Renal pelvis (tissue), 4 donors: ENCODE data around the gene PRSS21. TPM values are rescaled to one million over a fixed set of nuclear protein-coding genes. Genes with fewer than 3 reads are reported as not detected.

ENCODE experiments used
- DNase-seq: peaks from one replicate; pipeline ENCODE4 v3.0.0-alpha.2; 2013
- polyA plus RNA-seq, 3 donors: library from polyadenylated mRNA; unstranded; fragments of 120-200 nt; gene quantifications; one replicate each; pipeline ENCODE4 v1.2.1, GENCODE V29; 2013; ENCODE audit not compliant: insufficient read length in 3 of 3

PRSS21 gene
- polyA plus RNA-seq, 3 donors, result 0.38 TPM; not detected in 2

DNA sequence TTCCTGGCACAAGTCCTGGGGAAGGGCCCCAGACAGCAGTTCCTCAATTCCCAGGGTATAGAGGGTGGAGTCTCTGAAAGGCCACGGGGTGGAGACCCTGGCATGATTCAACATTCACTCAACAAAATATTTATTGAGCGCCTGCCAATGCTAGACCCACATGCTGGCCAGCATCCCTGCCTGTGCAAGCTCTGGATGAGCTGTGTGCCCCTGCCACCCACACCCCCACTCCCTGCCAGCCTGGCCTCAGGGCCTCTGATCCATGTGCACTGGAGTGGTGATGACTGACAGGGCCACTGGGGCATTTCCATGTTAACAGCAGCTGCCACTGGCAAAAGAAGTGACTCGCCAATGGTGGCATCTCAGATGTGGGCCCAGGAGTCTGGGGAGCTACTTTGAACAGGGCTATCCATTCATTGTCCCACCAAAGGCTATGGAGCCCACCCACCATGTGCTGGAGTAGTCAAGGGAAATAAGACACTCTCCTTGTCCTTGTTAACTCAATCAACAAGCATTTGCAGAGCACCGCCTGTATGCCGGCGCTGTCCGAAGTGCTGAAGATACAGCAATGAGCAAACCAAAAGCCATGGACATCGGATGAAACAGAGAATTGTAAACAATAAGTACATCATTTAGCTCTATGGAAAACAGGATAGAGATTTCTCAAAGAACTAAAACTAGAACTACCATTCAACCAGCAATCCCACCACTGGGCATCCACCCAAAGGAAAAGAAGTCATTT is 44.0 kb downstream of the PRSS21 start:
- DNase-seq, result no peak

DNA sequence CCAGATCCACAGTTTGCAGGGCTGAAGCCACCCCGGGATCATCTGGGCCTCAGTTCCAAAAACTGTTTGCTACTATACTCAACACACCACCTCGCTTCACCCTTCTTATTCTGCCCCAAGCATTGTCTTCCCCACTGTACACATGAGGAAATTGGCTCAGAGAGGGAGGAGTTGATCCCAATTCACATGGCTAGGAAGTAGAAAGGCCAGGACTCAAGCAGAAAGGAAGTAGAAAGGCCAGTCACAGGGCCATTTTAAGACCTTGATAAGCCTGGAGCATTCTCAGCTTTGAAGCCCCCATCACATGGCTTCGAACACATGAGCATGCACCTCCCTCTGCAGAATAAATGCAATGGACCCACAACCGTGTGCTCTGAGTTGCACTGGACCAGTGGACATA is 48.6 kb downstream of the PRSS21 start:
- no peak for DNase-seq

DNA sequence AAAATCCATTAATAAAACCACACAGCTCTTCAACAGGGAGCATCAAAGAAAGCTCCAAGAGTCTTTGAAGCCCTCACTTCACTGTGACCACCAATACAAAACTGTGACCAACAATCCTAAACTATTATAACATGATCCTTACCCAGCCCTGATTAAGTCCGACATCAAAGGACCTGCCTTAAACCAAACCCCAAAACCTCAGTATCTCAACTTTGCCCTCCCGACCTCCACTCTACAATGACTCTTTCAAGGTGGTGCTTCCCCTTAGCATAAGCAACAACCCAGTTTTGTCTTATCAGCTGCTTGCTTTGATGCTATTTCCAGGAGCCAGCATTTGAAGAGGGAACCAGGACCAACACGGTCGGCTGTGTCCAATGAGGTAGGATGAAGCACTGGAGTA is 49.4 kb downstream of the PRSS21 start:
- no peak for DNase-seq

DNA sequence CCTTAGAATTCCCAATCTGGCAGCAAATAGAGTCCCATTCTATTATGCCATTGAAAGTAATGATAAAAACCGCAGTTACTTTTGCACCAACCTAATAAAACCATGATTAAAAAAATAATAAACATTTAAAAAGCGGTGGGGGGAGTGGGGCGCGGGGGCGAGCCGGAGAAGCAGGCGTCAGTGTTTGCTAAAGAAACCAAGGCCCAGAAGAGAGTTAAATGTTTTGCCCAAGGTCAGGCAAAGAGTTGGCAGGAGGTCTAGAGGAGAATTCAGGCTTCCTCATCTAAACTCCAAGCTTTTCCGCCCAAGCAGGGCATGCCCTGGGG is 50.6 kb downstream of the PRSS21 start:
- no peak for DNase-seq

DNA sequence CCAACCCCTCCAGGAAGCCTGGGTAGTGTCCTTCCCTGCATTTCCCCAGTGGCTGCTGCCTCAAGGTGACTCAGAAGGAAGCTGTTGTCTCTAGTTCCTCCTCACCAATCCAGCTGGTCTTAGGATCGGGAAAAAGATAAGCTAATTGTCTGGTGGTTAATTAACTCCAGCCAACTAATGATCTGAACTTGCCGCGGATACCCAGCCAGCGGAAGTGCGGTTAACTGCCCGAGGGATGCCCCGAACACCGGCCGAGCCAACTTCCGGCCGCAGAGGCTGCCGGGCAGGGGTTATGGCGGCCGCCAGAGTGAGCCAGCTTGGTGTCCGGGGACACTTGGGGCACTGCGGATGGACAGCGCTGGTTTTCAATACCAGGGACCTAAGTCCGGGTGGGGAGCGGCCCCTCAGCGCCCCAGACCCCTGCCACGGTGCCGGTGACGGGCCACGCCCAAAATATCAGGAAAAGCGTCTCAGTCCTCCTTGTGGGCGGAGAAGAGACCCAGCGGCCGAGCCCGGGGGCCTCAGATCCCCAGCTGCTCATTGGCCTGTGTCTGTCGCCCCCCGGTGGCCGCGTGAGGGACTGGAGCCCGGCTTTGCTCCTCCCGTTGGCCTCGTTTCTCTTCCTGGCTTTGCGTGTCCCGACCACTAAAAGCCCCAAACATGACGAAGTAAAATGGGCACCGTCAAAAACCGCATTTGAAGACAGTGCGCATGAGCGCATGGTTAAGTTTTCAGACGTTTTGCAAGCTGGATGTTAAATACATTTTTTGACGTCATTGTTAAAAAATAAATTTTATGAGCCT is 51.2 kb downstream of the PRSS21 start:
- peak; percentile 91 for DNase-seq

Other genes starting within 250 kb of the PRSS21 start
- gene KCTD5, start 134.7 kb upstream of the PRSS21 start, polyA plus RNA-seq, result 10 to 100 TPM; 19.7 to 25.3 (median 23.4) TPM
- gene PRSS27, start 97.0 kb upstream of the PRSS21 start, polyA plus RNA-seq, result 1 to 10 TPM; 1.5 to 2.8 (median 2.0) TPM
- gene SRRM2, start 64.6 kb upstream of the PRSS21 start, polyA plus RNA-seq, result 100 to 1,000 TPM; 642 to 846 (median 787) TPM
- 100 to 1,000 TPM; 203 to 310 (median 281) TPM for gene ELOB, start 40.0 kb upstream of the PRSS21 start, polyA plus RNA-seq
- gene PRSS33, start 29.7 kb upstream of the PRSS21 start, polyA plus RNA-seq, result under 1 TPM in 1 of 3 donors, not detected in 2; 0.26 TPM
- not detected for gene PRSS41, start 18.8 kb upstream of the PRSS21 start, polyA plus RNA-seq
- gene ZG16B, start 13.1 kb downstream of the PRSS21 start, polyA plus RNA-seq, result under 1 TPM; 0.21 to 0.84 (median 0.43) TPM
- gene PRSS22, start 40.9 kb downstream of the PRSS21 start, polyA plus RNA-seq, result 10 to 100 TPM in 1 of 3 donors, 1 to 10 TPM in 2; 8.8 to 13.1 (median 9.2) TPM
- 10 to 100 TPM; 26.6 to 33.2 (median 29.5) TPM for gene FLYWCH2, start 66.0 kb downstream of the PRSS21 start, polyA plus RNA-seq
- 10 to 100 TPM; 27.8 to 38.9 (median 32.4) TPM for gene FLYWCH1, start 94.7 kb downstream of the PRSS21 start, polyA plus RNA-seq
- 1 to 10 TPM; 2.5 to 3.6 (median 3.5) TPM for gene KREMEN2, start 147.0 kb downstream of the PRSS21 start, polyA plus RNA-seq
- 10 to 100 TPM in 2 of 3 donors, 1 to 10 TPM in 1; 9.9 to 12.5 (median 12.4) TPM for gene PAQR4, start 152.1 kb downstream of the PRSS21 start, polyA plus RNA-seq
- gene PKMYT1, start 163.2 kb downstream of the PRSS21 start, polyA plus RNA-seq, result 10 to 100 TPM; 15.0 to 23.1 (median 22.8) TPM
- 1 to 10 TPM; 2.8 to 3.4 (median 3.1) TPM for gene CLDN9, start 195.7 kb downstream of the PRSS21 start, polyA plus RNA-seq
- gene CLDN6, start 200.9 kb downstream of the PRSS21 start, polyA plus RNA-seq, result 10 to 100 TPM; 36.5 to 44.7 (median 38.9) TPM
- 10 to 100 TPM; 12.7 to 15.3 (median 14.2) TPM for gene TNFRSF12A, start 203.1 kb downstream of the PRSS21 start, polyA plus RNA-seq
- gene HCFC1R1, start 206.7 kb downstream of the PRSS21 start, polyA plus RNA-seq, result 10 to 100 TPM; 69.1 to 76.5 (median 71.3) TPM
- gene THOC6, start 206.8 kb downstream of the PRSS21 start, polyA plus RNA-seq, result 10 to 100 TPM; 31.8 to 36.4 (median 35.8) TPM
- gene BICDL2, start 219.7 kb downstream of the PRSS21 start, polyA plus RNA-seq, result 1 to 10 TPM; 2.5 to 3.9 (median 3.6) TPM
- 1 to 10 TPM; 1.4 to 1.6 (median 1.5) TPM for gene MMP25, start 229.3 kb downstream of the PRSS21 start, polyA plus RNA-seq
- 10 to 100 TPM; 30.4 to 39.9 (median 34.9) TPM for gene IL32, start 248.4 kb downstream of the PRSS21 start, polyA plus RNA-seq